IPS DF 4.7 (cell line): ENCODE data around the gene CRYBA1.

Source experiments
- DNase-seq: peaks from one replicate; pipeline ENCODE4 v3.0.0-alpha.2; 2013; ENCODE audit warnings: low spot score; ENCODE audit errors: extremely low read depth

The CRYBA1 gene

GRCh38 chr17:29278692-29279091 is 32.0 kb downstream of the CRYBA1 start:
- DNase-seq, result no peak

DNA sequence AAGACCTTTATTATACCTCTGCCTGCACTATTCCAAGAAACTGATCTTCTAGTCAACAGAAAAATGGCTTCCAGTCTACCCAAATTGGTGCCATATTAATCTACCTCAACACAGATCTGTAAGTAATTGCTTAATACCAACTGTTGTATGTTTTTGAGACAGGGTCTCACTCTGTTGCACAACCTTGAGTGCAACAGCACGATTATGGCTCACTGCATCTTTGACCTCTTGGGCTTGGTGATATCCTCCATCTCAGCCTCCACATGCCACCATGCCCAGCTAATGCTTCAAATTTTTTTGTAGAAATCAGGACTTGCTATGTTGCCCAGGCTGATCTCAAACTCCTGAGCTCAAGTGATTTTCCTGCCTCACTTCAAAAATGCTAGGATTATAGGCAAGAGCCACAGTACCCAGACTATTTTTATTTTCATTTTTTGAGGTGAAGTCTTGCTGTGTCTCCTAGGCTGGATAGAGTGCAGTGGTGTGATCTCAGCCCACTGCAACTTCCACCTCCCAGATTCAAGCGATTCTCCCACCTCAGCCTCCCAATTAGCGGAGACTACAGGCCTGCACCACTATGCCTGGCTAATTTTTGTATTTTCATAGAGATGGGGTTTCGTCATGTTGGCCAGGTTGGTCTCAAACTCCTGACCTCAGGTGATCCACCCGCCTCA is 32.9 kb downstream of the CRYBA1 start:
- no peak for DNase-seq

DNA sequence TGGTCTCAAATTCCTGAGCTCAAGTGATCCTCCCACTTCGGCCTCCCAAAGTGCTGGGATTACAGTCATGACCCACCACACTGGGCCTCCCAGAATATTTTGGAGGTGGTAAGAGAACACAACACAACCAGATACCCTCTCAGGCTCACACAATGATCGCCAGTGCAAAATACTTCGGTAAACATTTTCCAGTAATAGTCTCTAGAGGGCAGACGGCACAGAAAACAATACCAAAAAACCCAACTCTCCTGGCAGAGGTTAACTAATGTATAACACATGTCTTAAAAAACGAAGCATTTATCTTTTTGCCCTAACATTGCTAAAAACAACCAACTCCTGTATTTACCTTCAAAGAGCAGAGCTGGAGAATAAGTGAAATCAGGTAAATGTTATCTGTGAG is 36.8 kb downstream of the CRYBA1 start:
- DNase-seq, result no peak

DNA sequence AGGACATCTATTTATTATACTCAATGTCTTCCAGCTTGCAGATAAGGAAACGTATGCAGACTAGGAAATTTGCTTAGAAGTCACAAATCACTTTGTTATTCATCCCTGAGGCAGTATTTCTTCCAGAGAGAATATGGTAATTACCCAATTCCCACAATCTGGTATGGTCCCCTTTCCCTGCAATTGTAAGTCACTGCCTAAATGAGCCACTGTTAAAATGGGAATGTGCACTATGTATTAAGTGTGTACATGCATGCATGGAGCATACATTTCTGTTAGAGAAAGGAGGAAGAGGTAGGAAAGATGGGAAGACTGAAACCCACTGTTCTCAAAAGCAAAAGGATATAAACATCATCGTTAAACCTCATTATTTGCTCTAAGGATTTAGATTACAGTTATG is 37.3 kb downstream of the CRYBA1 start:
- DNase-seq, result no peak

GRCh38 chr17:29289852-29290251 is 43.2 kb downstream of the CRYBA1 start:
- DNase-seq, result no peak

GRCh38 chr17:29291163-29291752 is 44.6 kb downstream of the CRYBA1 start:
- DNase-seq, result no peak

- DNase-seq, result no peak
Observed at GRCh38 chr17:29292071-29292991, 45.7 kb downstream of the CRYBA1 start.

- DNase-seq, result no peak
Observed at GRCh38 chr17:29292992-29293889, 46.6 kb downstream of the CRYBA1 start.

- peak; percentile 84 for DNase-seq
Observed at GRCh38 chr17:29293890-29294579, 47.4 kb downstream of the CRYBA1 start, which contains the start of gene NUFIP2. Gene NUFIP2 (minus strand): TSS chr17:29294148. CDS start chr17:29294059, 89 bp downstream.

- DNase-seq, result no peak
Observed at GRCh38 chr17:29294580-29294900, 47.9 kb downstream of the CRYBA1 start.

DNA sequence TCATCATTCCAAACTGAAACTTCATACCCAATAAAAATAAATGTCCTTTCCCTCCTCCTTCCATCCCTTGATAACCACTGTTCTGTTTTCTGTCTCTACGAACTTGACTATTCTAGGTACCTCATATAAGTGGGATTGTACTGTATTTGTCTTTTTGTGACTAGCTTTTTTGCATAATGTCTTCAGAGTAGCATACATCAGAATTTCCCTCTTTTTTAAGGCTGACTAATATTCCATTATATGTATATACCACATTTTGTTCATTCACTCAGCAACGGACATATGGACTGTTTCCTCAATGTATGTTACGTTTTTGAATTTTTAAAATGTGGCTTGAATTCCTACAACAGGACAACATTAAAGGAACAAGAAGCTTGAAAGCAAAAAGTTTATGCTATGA is 48.8 kb downstream of the CRYBA1 start:
- DNase-seq, result no peak

DNA sequence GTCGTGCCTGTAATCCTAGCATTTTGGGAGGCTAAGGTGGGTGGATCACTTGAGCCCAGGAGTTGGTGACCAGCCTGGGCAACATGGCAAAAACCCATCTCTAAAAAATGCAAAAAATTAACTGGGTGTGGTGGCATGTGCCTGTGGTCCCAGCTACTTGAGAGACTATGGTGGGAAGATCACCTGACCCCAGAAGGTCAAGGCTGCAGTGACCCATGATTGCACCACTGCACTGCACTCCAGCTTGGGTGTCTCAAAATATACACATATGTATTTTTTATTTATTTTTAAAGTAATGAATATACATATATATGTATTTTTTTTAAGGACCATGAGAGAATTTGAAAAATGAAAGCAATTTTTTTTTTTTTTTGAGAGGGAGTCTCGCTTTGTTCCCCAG is 52.4 kb downstream of the CRYBA1 start:
- DNase-seq, result no peak

DNA sequence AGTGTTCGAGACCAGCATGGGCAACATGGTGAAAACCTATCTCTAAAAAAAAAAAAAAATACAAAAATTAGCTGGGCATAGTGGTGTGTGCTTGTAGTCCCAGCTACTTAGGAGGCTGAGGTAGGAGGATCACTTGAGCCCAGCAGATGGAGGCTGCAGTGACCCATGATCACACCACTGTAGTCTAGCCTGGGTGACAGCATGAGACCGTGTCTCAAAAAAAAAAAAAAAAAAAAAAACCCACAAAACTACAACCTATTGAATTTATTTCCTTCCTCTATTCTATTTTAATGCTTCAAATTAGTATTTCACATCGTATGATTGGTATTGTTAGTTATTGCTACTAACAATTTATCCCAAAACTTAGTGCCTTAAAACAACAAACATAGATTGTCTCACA is 56.7 kb downstream of the CRYBA1 start:
- DNase-seq, result no peak
